HCT116 (cell line): ENCODE data around the gene FAM47E. TPM values are rescaled to one million over a fixed set of nuclear protein-coding genes. Genes with fewer than 3 reads are reported as not detected.
A peak's percentile ranks its signal among the peaks of the same experiment; 100 is the strongest.

Experiments used
- ATAC-seq: fragments of 200-7000 bp; cut with Tn5 transposase; 2 replicates; pipeline ENCODE4 v1.9.1; 2020; ENCODE audit warnings: mild to moderate bottlenecking, moderate library complexity
- BruUV-seq: library from RNA; stranded (reverse); fragments of 400-500 nt; replicated peaks from 2 replicates; lab custom pipeline; 2021; lab: Mats Ljungman, UMichigan
- CTCF ChIA-PET: fragments of 300-600 bp; sonication (Branson Sonifier 250); formaldehyde crosslinking; loops from one replicate; lab custom pipeline; 2021; ENCODE audit warnings: antibody characterized with exemption; lab: Charles Lee
- POLR2A ChIA-PET: fragments of 300-600, 350-600 bp; sonication (Branson Sonifier 250); formaldehyde crosslinking; loops from one replicate; lab custom pipeline; 2021; ENCODE audit warnings: antibody characterized with exemption; lab: Charles Lee
- RAD21 ChIA-PET, 2 experiments: fragments of 300-600 bp; sonication (Branson Sonifier 250); formaldehyde crosslinking; loops; one replicate each; lab custom pipeline; 2023; ENCODE audit warnings: low total read pairs in 2 of 2; ENCODE audit not compliant: uncharacterized antibody in 2 of 2, unreplicated experiment in 2 of 2, low non-redundant PET in 1 of 2; lab: Charles Lee
- DNase-seq: peaks from one replicate; pipeline ENCODE4 v3.0.0-alpha.2; 2010; ENCODE audit warnings: low read depth, low spot score
- H2AFZ ChIP-seq: fragments of 200-600 bp; shearing (Covaris generic), sonication (generic); 2 replicates; pipeline ENCODE4 v1.6.1; 2017; ENCODE audit warnings: low read depth, mixed run types, mixed read lengths, antibody characterized with exemption, low read length; ENCODE audit not compliant: poor library complexity, severe bottlenecking
- H3K27ac ChIP-seq: 2 replicates; pipeline ENCODE4 v1.5.1; 2012; ENCODE audit warnings: low read depth, low read length
- H3K27me3 ChIP-seq: fragments of 200-600 bp; sonication (generic); 2 replicates; pipeline ENCODE4 v1.6.1; 2016; ENCODE audit warnings: mixed run types, low read length, mixed read lengths; ENCODE audit not compliant: insufficient read depth
- H3K36me3 ChIP-seq, 2 experiments: fragments of 200-500 bp in 1 of 2; fragments of 200-600 bp in 1 of 2; sonication (Bioruptor generic) in 1 of 2; sonication (generic) in 1 of 2; 2 replicates each; pipeline versions ENCODE4 v1.5.1 to v1.6.1; 2014 to 2016; ENCODE audit warnings: low read length in 2 of 2, inconsistent platforms in 1 of 2, mixed read lengths in 1 of 2, mixed run types in 1 of 2; ENCODE audit not compliant: insufficient read depth in 2 of 2, control insufficient read depth in 1 of 2
- H3K4me1 ChIP-seq, 2 experiments: fragments of 200-600 bp in 1 of 2; sonication (generic) in 1 of 2; 2 replicates each; pipeline versions ENCODE4 v1.5.1 to v1.6.1; 2012 to 2017; ENCODE audit warnings: low read length in 2 of 2, inconsistent platforms in 1 of 2, mild to moderate bottlenecking in 1 of 2, mixed read lengths in 1 of 2, mixed run types in 1 of 2, moderate library complexity in 1 of 2; ENCODE audit not compliant: insufficient read depth in 2 of 2, control insufficient read depth in 1 of 2
- H3K4me2 ChIP-seq: fragments of 200-600 bp; sonication (generic); 2 replicates; pipeline ENCODE4 v1.6.1; 2017; ENCODE audit warnings: mixed run types, low read length, mixed read lengths
- H3K4me3 ChIP-seq, 2 experiments: fragments of 200-600 bp in 1 of 2; sonication (generic) in 1 of 2; replicated peaks in 1 of 2; 2 replicates each; pipeline ENCODE4 v1.5.1; 2011 to 2016; ENCODE audit warnings: low read length in 2 of 2, control low read depth in 1 of 2, low read depth in 1 of 2, mild to moderate bottlenecking in 1 of 2, mixed read lengths in 1 of 2, mixed run types in 1 of 2
- H3K79me2 ChIP-seq: fragments of 200-600 bp; sonication (generic); 2 replicates; pipeline ENCODE4 v1.6.1; 2017; ENCODE audit warnings: mild to moderate bottlenecking, mixed run types, low read length, moderate library complexity, mixed read lengths; ENCODE audit not compliant: insufficient read depth
- H3K9ac ChIP-seq: fragments of 200-600 bp; sonication (generic); 2 replicates; pipeline ENCODE4 v1.6.1; 2016; ENCODE audit warnings: low read length, mixed read lengths
- H3K9me2 ChIP-seq: fragments of 200-600 bp; sonication (generic), shearing (Covaris generic); 2 replicates; pipeline ENCODE4 v1.6.1; 2017; ENCODE audit warnings: mixed run types, mild to moderate bottlenecking, moderate library complexity; ENCODE audit not compliant: insufficient read depth
- H3K9me3 ChIP-seq, 2 experiments: fragments of 200-500 bp in 1 of 2; fragments of 200-600 bp in 1 of 2; sonication (Bioruptor generic) in 1 of 2; sonication (generic) in 1 of 2; 2 replicates each; pipeline ENCODE4 v1.6.1; 2014 to 2017; ENCODE audit warnings: low read length in 2 of 2, mixed read lengths in 2 of 2, inconsistent platforms in 1 of 2, low read depth in 1 of 2, mild to moderate bottlenecking in 1 of 2, mixed run types in 1 of 2, moderate library complexity in 1 of 2; ENCODE audit not compliant: control insufficient read depth in 1 of 2, insufficient read depth in 1 of 2
- H4K20me1 ChIP-seq: fragments of 200-600 bp; sonication (generic), shearing (Covaris generic); 2 replicates; pipeline ENCODE4 v1.6.1; 2017; ENCODE audit warnings: mixed run types, mild to moderate bottlenecking, moderate library complexity; ENCODE audit not compliant: insufficient read depth
- ATF3 ChIP-seq: IDR thresholded peaks from 2 replicates; pipeline ENCODE4 v1.6.1; 2012
- CBX3 ChIP-seq: IDR thresholded peaks from 2 replicates; pipeline ENCODE4 v1.6.1; 2012; ENCODE audit warnings: low read depth
- CEBPB ChIP-seq: IDR thresholded peaks from 2 replicates; pipeline ENCODE4 v1.6.1; 2012; ENCODE audit warnings: low read depth
- CTCF ChIP-seq, 3 experiments: fragments of 200-600 bp in 1 of 3; sonication (generic) in 1 of 3; IDR thresholded peaks in 2 of 3; conservative IDR thresholded peaks in 1 of 3; 2 replicates each; pipeline ENCODE4 v1.5.1; 2012 to 2017; ENCODE audit warnings: low read depth in 2 of 3, low read length in 2 of 3, antibody characterized with exemption in 1 of 3, borderline replicate concordance in 1 of 3, control low read depth in 1 of 3, mild to moderate bottlenecking in 1 of 3, mixed read lengths in 1 of 3, mixed run types in 1 of 3, moderate library complexity in 1 of 3; ENCODE audit not compliant: insufficient read depth in 1 of 3
- ELF1 ChIP-seq: IDR thresholded peaks from 2 replicates; pipeline ENCODE4 v1.6.1; 2012; ENCODE audit warnings: low read depth, borderline replicate concordance
- EZH2 ChIP-seq: fragments of 200-600 bp; sonication (generic); IDR thresholded peaks from 2 replicates; pipeline ENCODE4 v1.6.1; 2017; ENCODE audit warnings: antibody characterized with exemption, mixed run types
- EZH2phosphoT487 ChIP-seq: fragments of 200-600 bp; IDR thresholded peaks from 2 replicates; pipeline ENCODE4 v1.6.1; 2018; ENCODE audit warnings: antibody characterized with exemption, borderline replicate concordance
- JUND ChIP-seq: IDR thresholded peaks from 2 replicates; pipeline ENCODE4 v1.6.1; 2012
- MAX ChIP-seq: IDR thresholded peaks from 2 replicates; pipeline ENCODE4 v1.6.1; 2012
- POLR2A ChIP-seq: IDR thresholded peaks from 2 replicates; pipeline ENCODE4 v1.7.0; 2011; ENCODE audit warnings: borderline replicate concordance; ENCODE audit not compliant: insufficient read depth, insufficient read length; ENCODE audit errors: extremely low read depth
- POLR2AphosphoS5 ChIP-seq: IDR thresholded peaks from 2 replicates; pipeline ENCODE4 v1.6.1; 2011; ENCODE audit warnings: mild to moderate bottlenecking, low read depth, low read length, moderate library complexity
- REST ChIP-seq: IDR thresholded peaks from 2 replicates; pipeline ENCODE4 v1.6.1; 2012; ENCODE audit warnings: low read depth
- SIN3A ChIP-seq: IDR thresholded peaks from 2 replicates; pipeline ENCODE4 v1.6.1; 2012; ENCODE audit warnings: low read depth
- SP1 ChIP-seq: IDR thresholded peaks from 2 replicates; pipeline ENCODE4 v1.6.1; 2012; ENCODE audit warnings: low read depth
- SRF ChIP-seq: IDR thresholded peaks from 2 replicates; pipeline ENCODE4 v1.6.1; 2012; ENCODE audit warnings: low read depth
- ZBTB33 ChIP-seq: IDR thresholded peaks from 2 replicates; pipeline ENCODE4 v1.6.1; 2011; ENCODE audit warnings: mild to moderate bottlenecking, low read length, moderate library complexity; ENCODE audit not compliant: insufficient replicate concordance; ENCODE audit errors: extremely low read depth
- ZFX ChIP-seq: fragments of 450-650 bp; IDR thresholded peaks from 2 replicates; pipeline ENCODE4 v1.6.1; 2017
- ZNF274 ChIP-seq: fragments of 200-500 bp; sonication (Bioruptor generic); IDR thresholded peaks from 2 replicates; pipeline ENCODE4 v1.6.1; 2014; ENCODE audit warnings: mild to moderate bottlenecking, low read depth, low read length, inconsistent platforms
- intact Hi-C: fragments of 100-400 bp; cut with micrococcal nuclease; formaldehyde crosslinking; loops from 2 replicates; pipeline ENCODE4 v1.10.0; 2022
- total RNA-seq: library from RNA; stranded (reverse); gene quantifications from one replicate; pipeline ENCODE4 v1.2.1, GENCODE V29; 2021; ENCODE audit not compliant: unreplicated experiment

The FAM47E gene
- total RNA-seq, 1 experiment from 2014 or later: 0.91 TPM

- ATAC-seq: no peak
- CTCF ChIA-PET: interaction anchor here (0.7 to 1.4 kb wide), 2 partner anchors 93 to 164 kb away, joined by 3 to 4 read pairs; no protein-coding TSS in a partner anchor
- H3K4me2 ChIP-seq: peak overlapping the region; percentile 99
- H3K27me3 ChIP-seq: no peaks in the 10 kb centered on the region
- no peaks in the 10 kb centered on the region for H4K20me1 ChIP-seq
- no peak for DNase-seq
- POLR2A ChIA-PET: interaction anchor here (1.0 kb wide), 1 partner anchor 33 kb away, joined by 3 read pairs; no protein-coding TSS in a partner anchor
- RAD21 ChIA-PET: no interaction called here
- TF ChIP-seq ATF3 (no peak), JUND (no peak), REST (no peak), EZH2phosphoT487 (no peak), CTCF (IDR thresholded peaks at IDR 0.05 in 2 of 3, conservative IDR thresholded peaks at IDR 0.05 in 1 of 3; ENCODE audit: borderline replicate concordance in 1 of 3, insufficient read depth in 1 of 3, low read depth in 2 of 3, low read length in 2 of 3) (no peak), ZBTB33 (no peak), ELF1 (no peak), SIN3A (no peak), ZNF274 (no peak), EZH2 (no peak), POLR2A (no peak), ZFX (no peak; the same call in 1 of the 2 replicates), SRF (no peak), POLR2AphosphoS5 (no peak), SP1 (no peak), CBX3 (no peak), MAX (no peak), CEBPB (no peak)
- peaks cover 37% of the 10 kb centered on the region for H3K79me2 ChIP-seq
- peak overlapping the region; percentile 84 for H3K27ac ChIP-seq
- intact Hi-C loops: no loop called here
- H3K9ac ChIP-seq: peak overlapping the region; percentile 79
- no peaks in the 10 kb centered on the region for H3K9me2 ChIP-seq
- no peaks in the 10 kb centered on the region for H3K9me3 ChIP-seq
- H3K4me3 ChIP-seq: peak overlapping the region; percentile 67 to 77
- no TSS peak for BruUV-seq
- peak overlapping the region; percentile 31 for H2AFZ ChIP-seq
- H3K4me1 ChIP-seq: peaks cover 18 to 28% of the 10 kb centered on the region in 2 experiments; a peak in 3 of 4 replicates
- no peaks in the 10 kb centered on the region for H3K36me3 ChIP-seq
These were observed 37.3 kb upstream of the FAM47E start for GRCh38 chr4:76214177-76214675.
